K562 (cell line): Measurements from ENCODE around the gene NEK1. TPM values are rescaled to one million over a fixed set of nuclear protein-coding genes. Genes with fewer than 3 reads are reported as not detected.

Source experiments
- CUX1 ChIP-seq: fragments of 200-800 bp; sonication (Bioruptor generic); IDR thresholded peaks from 2 replicates; pipeline ENCODE4 v1.6.1; 2016; ENCODE audit warnings: missing genetic modification characterization, missing compliant biosample characterization
- DACH1 ChIP-seq: fragments of 450-650 bp; IDR thresholded peaks from 2 replicates; pipeline ENCODE4 v1.6.1; 2018; ENCODE audit not compliant: partially characterized antibody
- DEAF1 ChIP-seq: fragments of 450-650 bp; formaldehyde crosslinking; IDR thresholded peaks from 2 replicates; pipeline ENCODE4 v1.4.0; 2020; ENCODE audit warnings: mild to moderate bottlenecking, moderate library complexity
- FOXJ2 ChIP-seq: fragments of 200-800 bp; sonication (Bioruptor generic); IDR thresholded peaks from 2 replicates; pipeline ENCODE4 v1.6.1; 2016; ENCODE audit warnings: missing genetic modification characterization, missing compliant biosample characterization
- HNRNPH1 ChIP-seq: fragments of 200-400 bp; formaldehyde crosslinking; optimal IDR thresholded peaks from 2 replicates; pipeline ENCODE3; 2017; ENCODE audit warnings: low read depth, mild to moderate bottlenecking, low read length, moderate library complexity
- HOMEZ ChIP-seq: fragments of 250-450 bp; sonication (Bioruptor Pico); IDR thresholded peaks from 2 replicates; pipeline ENCODE4 v1.4.0; 2020; ENCODE audit warnings: mild to moderate bottlenecking, moderate library complexity
- MCM5 ChIP-seq: fragments of 450-650 bp; IDR thresholded peaks from 2 replicates; pipeline ENCODE4 v1.6.1; 2016; ENCODE audit warnings: low read depth
- NCOA1 ChIP-seq: fragments of 450-650 bp; IDR thresholded peaks from 2 replicates; pipeline ENCODE4 v1.6.1; 2016; ENCODE audit warnings: low read depth
- POLR2H ChIP-seq: IDR thresholded peaks from 2 replicates; pipeline ENCODE4 v1.6.1; 2016; ENCODE audit warnings: missing genetic modification characterization, low read depth, mild to moderate bottlenecking, control low read depth, missing compliant biosample characterization, moderate library complexity
- SMC3 ChIP-seq: conservative IDR thresholded peaks from 2 replicates; pipeline ENCODE4 v1.6.1; 2011; ENCODE audit warnings: low read depth, low read length, improper control_type of control experiment; ENCODE audit not compliant: insufficient read depth
- STAG1 ChIP-seq: sonication (generic); formaldehyde crosslinking; IDR thresholded peaks from 2 replicates; pipeline ENCODE4 v1.5.0; 2020; ENCODE audit warnings: missing genetic modification reagents, borderline replicate concordance
- TAF1 ChIP-seq: IDR thresholded peaks from 2 replicates; pipeline ENCODE4 v1.6.1; 2011; ENCODE audit warnings: mild to moderate bottlenecking, low read length, moderate library complexity; ENCODE audit not compliant: insufficient read depth, control insufficient read depth, severe bottlenecking; ENCODE audit errors: extremely low read depth
- TCFL5 ChIP-seq: fragments of 250-450 bp; sonication (Bioruptor Pico); conservative IDR thresholded peaks from 2 replicates; pipeline ENCODE4 v1.6.1; 2021; ENCODE audit warnings: mild to moderate bottlenecking, moderate library complexity, matching md5 sums
- TFAM ChIP-seq: fragments of 250-450 bp; sonication (Bioruptor Pico); conservative IDR thresholded peaks from 2 replicates; pipeline ENCODE4 v1.5.0; 2021; ENCODE audit warnings: mild to moderate bottlenecking, moderate library complexity
- TFE3 ChIP-seq: fragments of 450-650 bp; formaldehyde crosslinking; IDR thresholded peaks from 2 replicates; pipeline ENCODE4 v1.4.0; 2020; ENCODE audit warnings: mild to moderate bottlenecking, mixed read lengths
- WHSC1 ChIP-seq: IDR thresholded peaks from one replicate; pipeline ENCODE4 v1.6.1; 2012; ENCODE audit warnings: low read length, control low read depth, inconsistent platforms
- ZNF507 ChIP-seq: conservative IDR thresholded peaks from 2 replicates; pipeline ENCODE4 v1.6.1; 2017; ENCODE audit warnings: missing genetic modification characterization, missing compliant biosample characterization
- polyA plus RNA-seq, 8 experiments: library from polyadenylated mRNA; depleted of rRNA in 4 of 8; stranded (reverse) in 5 of 8; unstranded in 3 of 8; fragments of >200 nt; fragmentation: Nextera tagmentation in 2 of 8; fragmentation: Illumina TruSeq in 1 of 8; extraction: Ambion mirVana in 2 of 8; extraction: Trizol in 1 of 8; gene quantifications; 2 replicates each; pipeline versions ENCODE4 v1.2.1 to v1.2.3, GENCODE V29; 2011 to 2014; ENCODE audit warnings: inconsistent platforms in 1 of 8, missing spikeins in 1 of 8
- total RNA-seq, 7 experiments: library from RNA; depleted of rRNA in 6 of 7; stranded (reverse); fragments of >200 nt in 6 of 7; fragmentation: Illumina TruSeq in 2 of 7; extraction: Trizol in 2 of 7; gene quantifications; 2 replicates each; pipeline versions ENCODE4 v1.2.1 to v1.2.3, GENCODE V29; 2011 to 2021; ENCODE audit warnings: low replicate concordance in 1 of 7

The NEK1 gene
- total and polyA plus RNA-seq, 9 of the 15 experiments (the other 6 are each of a cell fraction or from before 2014, with no cell fraction given) = 6.2 to 15.7 (median 10.3) TPM

- TF ChIP-seq DEAF1 (CRISPR knock-in tag) (no peak), MCM5 (no peak), HOMEZ (CRISPR knock-in tag) (no peak), STAG1 (CRISPR knock-in tag) (no peak), HNRNPH1 (no peak), SMC3 (no peak), TFAM (no peak), POLR2H (tag) (peak; percentile 54), CUX1 (CRISPR knock-in tag) (no peak), TFE3 (no peak), FOXJ2 (tag) (no peak), WHSC1 (no peak), NCOA1 (0 out of 2 replicates have a peak, but pooled peaks have one; percentile 22), TCFL5 (CRISPR knock-in tag) (no peak), ZNF507 (tag) (no peak), TAF1 (peak; percentile 93), DACH1 (no peak)
Observed at GRCh38 chr4:169611991-169612870, at the start of gene NEK1 (continued).
